ENCODE results near the gene EPS8L2.
"Not testable (repeated sequence)": the region's sequence is repeated elsewhere in the genome, so short reads cannot be mapped to it uniquely, and the experiment has no call there.

Gene EPS8L2

DNA sequence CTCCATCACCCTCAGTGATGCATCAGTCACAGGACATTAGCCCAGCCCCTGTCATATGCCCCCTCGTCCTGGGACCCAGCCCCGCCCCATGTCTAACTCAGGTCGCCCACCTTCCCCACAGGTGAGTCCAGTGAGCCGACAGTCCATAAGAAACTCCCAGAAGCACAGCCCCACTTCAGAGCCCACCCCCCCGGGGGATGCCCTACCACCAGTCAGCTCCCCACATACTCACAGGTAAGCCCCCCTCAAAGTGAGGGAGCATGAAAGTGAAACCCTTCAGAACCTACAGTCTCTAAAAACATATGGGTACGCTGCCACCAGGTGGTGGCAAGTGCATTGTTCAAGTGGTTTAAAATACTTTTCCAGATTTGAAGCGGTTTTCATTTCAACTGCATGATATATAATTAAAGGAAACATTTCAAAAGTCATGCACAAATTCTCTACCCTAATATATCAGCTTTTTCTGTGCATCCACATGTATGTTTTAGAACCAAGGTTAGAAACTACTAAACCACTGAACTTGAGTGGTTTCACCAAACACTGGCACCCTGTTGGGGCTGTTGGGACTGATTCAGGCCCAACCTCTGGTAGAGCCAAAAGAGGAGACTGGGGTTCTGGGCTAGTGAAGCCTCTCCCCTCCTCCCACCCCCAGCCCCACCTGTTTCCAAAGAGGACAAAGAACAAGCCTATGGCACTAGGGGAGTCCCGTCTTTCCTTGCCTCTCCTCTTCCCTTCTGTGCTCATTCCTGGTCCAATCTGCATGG, 17.3 kb downstream of the EPS8L2 start:
- in situ Hi-C loops (cut with HindIII; ENCODE audit: low sequenced_read_pairs) = no loop called here

DNA sequence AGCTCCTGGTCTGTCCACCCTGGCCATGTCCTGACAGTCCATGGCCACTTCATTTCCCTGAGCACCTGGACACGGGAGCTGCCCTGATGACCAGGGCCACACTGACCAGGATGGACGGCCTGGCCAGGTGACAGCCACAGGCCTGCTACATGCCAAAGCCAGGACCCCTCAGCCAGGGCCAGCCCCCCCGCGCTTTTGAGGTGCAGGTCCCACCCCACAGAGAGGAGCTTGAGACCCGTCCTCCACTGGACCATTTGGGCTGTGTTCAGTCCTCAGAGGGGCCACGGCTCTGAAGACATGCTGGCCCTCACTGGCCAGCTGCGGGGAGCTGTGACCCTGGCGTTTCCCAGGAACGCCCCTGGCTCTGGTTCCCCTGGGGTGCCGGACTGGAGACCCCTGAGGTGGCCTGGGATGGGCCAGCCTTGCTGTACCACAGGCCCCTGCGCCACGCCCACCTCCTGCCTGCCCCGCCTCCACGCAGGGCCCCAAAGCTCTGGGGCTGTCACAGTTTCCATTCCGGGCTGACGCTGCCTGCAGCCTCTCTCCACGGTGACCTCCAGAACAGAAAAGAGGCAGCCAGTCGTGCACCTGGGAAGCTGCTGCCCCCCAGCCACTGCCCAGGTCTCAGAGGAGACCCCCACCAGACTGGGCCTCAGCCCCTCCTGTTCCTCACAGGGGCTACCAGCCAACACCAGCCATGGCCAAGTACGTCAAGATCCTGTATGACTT, 18.2 kb downstream of the EPS8L2 start:
- in situ Hi-C loops (cut with HindIII; ENCODE audit: low sequenced_read_pairs) = no loop called here

DNA sequence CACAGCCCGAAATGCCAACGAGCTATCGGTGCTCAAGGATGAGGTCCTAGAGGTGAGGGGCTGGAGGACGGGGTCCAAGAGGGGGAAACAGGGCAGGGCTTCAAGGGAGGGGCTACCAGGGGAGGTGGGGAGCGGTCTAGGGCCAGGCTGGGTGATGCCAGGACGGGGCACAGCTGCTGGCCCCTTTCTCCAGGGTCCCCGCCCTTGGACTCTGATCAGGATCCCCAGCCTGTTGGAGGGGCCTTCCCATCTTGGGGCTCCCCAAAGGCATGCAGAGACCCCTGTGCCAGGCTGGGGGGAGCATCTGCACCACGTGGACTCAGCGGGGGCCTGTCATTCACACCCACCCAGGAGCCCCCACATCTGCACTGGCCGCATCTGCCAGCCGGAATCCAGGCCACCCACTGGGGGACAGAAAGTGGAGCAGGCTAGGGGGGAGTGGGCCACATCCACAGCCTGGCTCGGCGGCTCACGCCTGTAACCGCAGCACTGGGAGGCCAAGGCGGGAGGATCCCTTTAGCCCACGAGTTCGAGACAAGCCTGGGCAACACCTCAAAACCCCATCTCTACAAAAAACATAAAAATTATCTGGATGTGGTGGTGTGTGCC, 18.9 kb downstream of the EPS8L2 start:
- in situ Hi-C loops (cut with HindIII; ENCODE audit: low sequenced_read_pairs) = no loop called here

DNA sequence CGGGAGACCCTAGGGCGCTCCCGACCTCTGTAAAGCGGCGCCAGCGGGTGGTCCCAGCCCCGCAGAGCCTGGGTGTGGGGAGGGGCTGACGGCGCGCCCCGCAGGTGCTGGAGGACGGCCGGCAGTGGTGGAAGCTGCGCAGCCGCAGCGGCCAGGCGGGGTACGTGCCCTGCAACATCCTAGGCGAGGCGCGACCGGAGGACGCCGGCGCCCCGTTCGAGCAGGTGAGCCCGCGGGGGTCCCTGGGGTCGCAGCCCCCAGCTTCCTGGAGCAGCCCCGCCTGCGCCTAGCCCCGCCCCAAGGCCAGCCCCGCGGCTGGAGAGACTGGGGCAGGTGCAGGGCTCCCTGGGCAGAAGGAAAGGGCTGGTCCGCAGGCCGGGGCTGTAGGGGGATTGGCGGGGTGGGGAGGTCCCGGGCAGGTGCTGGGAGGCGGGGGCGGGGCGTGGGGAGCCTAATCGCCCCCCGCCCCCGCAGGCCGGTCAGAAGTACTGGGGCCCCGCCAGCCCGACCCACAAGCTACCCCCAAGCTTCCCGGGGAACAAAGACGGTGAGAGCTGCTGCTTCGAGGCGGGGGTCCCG, 19.7 kb downstream of the EPS8L2 start:
- in situ Hi-C loops (cut with HindIII; ENCODE audit: low sequenced_read_pairs) = no loop called here

DNA sequence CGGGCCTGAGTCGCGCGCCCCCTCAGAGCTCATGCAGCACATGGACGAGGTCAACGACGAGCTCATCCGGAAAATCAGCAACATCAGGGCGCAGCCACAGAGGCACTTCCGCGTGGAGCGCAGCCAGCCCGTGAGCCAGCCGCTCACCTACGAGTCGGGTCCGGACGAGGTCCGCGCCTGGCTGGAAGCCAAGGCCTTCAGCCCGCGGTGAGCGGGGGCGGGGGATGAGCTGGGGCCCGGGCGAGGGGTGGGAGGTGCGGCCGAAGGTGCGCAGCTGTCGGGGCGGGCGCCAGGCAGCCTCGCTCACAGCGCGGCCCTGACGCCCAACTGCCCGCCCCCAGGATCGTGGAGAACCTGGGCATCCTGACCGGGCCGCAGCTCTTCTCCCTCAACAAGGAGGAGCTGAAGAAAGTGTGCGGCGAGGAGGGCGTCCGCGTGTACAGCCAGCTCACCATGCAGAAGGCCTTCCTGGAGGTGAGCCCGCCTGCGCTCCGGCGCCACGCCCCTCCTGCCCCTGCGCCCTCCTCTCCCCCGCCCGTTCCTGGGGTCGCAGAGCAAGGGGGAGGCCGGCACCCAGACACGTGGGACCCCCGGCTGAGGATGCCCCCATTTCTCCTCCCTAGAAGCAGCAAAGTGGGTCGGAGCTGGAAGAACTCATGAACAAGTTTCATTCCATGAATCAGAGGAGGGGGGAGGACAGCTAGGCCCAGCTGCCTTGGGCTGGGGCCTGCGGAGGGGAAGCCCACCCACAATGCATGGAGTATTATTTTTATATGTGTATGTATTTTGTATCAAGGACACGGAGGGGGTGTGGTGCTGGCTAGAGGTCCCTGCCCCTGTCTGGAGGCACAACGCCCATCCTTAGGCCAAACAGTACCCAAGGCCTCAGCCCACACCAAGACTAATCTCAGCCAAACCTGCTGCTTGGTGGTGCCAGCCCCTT, 20.5 kb downstream of the EPS8L2 start:
- in situ Hi-C loops (cut with HindIII; ENCODE audit: low sequenced_read_pairs) = no loop called here

DNA sequence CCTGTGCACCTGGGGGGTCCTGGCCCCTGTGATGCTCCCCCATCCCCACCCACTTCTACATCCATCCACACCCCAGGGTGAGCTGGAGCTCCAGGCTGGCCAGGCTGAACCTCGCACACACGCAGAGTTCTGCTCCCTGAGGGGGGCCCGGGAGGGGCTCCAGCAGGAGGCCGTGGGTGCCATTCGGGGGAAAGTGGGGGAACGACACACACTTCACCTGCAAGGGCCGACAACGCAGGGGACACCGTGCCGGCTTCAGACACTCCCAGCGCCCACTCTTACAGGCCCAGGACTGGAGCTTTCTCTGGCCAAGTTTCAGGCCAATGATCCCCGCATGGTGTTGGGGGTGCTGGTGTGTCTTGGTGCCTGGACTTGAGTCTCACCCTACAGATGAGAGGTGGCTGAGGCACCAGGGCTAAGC, 21.3 kb downstream of the EPS8L2 start:
- in situ Hi-C loops (cut with HindIII; ENCODE audit: low sequenced_read_pairs) = no loop called here

DNA sequence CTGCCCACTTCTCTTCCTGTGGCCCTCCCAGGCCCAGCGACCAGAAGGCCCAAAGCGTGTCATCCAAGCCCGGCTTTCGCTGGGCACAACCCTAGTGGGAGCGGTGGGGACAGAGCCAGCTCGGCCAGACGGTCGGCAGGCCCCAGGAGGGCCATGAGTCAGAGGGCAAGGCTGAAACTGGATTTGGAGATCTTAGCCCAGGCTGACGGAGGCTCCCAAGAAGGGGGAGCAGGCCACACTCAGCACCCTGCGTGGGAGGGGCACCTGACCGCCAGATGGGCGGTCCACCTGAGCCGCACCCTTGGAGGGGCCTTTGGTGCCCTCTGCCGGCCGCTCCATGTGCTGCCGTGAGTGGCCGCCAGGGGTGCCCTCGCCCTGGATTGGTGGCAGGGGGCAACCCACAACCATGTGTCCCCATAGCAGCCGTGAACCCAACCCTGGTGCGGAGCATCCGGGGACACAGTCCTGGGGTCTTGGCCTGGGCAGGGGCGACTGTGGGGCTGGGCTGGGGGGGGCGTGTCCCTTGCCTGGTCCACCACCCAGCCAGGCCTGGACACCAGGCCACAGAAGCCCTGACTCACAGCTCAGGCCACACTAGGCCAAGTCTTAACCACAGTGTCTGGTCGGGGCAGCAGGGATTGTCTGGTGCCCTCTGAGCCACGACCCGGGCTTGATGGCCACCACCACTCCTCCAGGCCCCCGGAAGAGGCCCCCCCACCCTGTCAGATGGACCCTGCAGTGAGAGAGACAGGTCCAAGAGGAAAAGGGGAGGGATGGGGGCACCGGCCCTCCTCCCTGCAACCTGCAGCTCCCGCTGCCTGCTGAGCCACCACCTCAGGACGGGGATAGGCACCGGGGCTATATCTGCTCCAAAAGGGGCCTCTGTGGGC, 22.1 kb downstream of the EPS8L2 start:
- in situ Hi-C loops (cut with HindIII; ENCODE audit: low sequenced_read_pairs) = no loop called here

DNA sequence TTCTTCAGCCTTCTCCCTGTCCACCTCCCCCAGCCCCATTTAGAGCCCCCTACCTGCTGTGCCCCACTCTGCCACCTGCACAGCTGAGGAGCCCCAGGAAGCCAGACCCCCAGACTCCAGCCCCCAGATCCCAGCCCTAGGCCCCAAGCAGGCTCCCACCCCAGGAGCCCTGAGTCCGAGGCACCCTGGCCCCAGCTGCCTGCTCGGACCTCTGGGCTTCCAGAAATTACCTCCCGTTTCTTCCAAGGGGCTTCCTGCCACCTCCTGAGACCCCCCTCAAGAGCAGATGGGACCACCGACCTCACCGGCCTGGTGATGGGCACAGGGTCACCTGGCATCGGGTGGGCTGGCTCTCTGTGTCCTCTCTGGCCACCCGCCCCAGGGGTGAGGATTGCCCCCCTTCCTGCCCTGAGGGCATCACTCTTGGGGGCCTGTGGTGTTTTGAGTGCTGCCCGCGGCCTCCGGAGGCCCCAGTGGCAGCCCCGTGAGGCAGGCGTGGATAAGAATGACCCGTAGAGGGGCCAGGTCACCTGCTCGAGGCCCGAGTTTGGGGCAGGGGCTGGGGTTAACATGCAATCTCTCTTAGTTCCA, 23.0 kb downstream of the EPS8L2 start:
- in situ Hi-C loops (cut with HindIII; ENCODE audit: low sequenced_read_pairs) = no loop called here

DNA sequence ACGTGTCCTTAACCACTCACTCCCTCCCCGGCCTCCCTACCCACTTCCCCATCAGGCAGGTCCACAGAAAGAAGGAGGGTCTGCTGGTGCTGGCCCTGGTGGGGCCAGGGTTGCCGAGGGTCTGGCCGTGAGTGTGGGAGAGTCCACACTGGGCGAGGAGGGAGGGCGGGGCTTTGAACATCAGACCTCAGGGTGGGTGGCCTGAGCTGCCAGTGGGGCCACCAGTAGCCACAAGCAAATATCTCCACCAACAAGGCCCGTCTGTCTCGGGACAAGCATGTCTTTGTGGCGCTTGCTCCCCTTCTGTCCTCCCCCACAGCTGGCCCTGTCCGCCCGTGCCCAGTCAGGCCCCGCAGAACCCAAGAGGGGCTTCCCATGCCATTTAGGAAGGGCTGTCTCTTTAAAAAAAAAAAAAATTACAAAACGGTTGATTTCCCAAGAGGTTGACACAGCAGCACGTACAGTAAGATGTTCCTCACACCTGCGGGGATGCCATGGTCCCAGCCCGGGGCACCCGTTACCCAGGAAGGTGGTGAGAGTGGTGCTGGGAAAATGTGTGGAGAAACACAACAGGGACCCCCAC, 23.6 kb downstream of the EPS8L2 start:
- in situ Hi-C loops (cut with HindIII; ENCODE audit: low sequenced_read_pairs) = no loop called here

DNA sequence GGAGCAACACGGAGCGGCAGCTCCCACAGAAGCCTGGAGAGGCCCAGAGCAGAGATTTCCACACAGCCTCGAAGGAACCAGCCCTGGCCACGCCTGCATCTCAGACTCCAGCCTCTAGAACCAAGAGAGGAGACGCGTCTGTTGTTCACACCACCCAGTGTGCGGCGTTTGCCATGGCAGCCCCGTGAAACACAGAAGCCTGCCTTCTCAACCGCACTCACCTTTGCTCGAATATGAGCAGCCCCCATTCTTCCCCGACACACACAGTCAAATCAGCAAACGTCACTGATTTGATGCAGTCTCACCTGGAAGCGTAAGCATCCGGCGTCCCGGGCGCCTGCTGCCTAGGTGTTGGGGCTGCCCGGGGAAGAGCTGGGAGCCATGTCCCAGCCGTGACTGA, 27.0 kb downstream of the EPS8L2 start:
- in situ Hi-C loops (cut with HindIII; ENCODE audit: low sequenced_read_pairs) = no loop called here

DNA sequence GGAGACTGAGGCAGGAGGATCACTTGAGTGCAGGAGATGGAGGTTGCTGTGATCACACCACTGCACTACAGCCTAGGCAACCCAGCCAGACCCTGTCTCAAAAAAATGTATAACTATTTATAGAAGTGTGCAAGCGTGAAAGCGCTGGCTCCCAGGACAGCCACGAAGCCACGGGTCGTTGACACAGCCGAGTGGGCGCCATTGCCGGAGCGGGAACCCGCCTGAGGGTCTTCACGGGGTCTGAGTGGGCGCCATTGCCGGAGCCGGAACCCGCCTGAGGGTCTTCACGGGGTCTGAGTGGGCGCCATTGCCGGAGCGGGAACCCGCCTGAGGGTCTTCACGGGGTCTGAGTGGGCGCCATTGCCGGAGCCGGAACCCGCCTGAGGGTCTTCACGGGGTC, 28.5 kb downstream of the EPS8L2 start:
- in situ Hi-C loops (cut with HindIII; ENCODE audit: low sequenced_read_pairs) = not testable (repeated sequence)

DNA sequence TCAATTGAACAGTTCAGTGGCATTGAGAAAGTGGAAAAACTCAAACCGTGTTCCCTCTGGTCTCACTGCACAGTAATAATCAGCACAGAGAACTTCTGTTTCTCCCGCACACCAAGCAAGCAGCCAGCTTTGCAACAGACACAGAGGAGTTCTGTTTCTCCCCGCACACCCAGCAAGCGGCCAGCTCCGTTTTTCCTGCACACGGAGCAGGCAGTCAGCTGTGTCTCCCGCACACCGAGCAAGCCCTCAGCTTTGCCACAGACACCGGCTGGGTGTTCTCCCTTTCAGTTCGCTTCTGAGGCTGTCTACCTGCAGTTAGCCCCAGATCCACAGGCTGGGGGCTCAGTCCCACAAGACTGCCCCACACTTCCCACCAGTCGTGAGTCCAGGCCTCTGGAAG, 31.3 kb downstream of the EPS8L2 start:
- in situ Hi-C loops (cut with HindIII; ENCODE audit: low sequenced_read_pairs) = no loop called here

DNA sequence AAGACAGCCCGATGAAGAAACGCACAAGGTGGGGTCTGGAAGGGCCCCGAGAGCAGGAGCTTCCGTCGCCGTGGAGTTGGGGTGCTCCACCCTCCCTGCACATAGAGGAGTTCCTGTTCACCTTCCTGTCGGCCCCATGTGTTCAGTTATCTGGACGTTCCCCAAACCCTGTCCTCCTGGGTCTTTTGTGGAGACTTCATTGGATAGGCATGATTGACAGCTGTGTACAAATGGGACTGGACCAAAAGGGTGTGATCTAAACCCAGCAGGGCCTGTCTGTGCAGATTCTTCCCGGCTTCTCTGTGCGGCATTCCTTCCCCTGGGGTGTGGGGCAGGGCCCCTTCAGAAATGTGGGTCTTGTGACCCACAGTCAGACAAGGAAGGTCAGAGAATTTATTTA, 31.9 kb downstream of the EPS8L2 start:
- in situ Hi-C loops (cut with HindIII; ENCODE audit: low sequenced_read_pairs) = not testable (repeated sequence)

DNA sequence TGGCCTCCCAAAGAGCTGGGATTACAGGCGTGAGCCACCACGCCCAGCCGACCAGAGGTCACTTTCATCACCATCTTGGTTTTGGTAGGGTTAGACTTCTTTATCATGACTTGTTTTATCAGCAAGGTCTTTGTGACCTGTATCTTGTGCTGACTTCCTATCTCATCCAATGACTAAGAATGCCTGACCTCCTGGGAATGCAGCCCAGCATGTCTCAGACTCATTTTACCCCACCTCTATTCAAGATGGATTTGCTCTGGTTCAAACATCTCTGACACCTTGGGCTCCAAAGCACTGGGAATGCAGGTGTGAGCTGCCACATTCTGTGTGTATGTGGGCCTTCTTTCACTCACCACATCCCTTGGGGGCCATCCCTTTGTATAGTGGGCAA, 36.1 kb downstream of the EPS8L2 start:
- in situ Hi-C loops (cut with HindIII; ENCODE audit: low sequenced_read_pairs) = no loop called here

DNA sequence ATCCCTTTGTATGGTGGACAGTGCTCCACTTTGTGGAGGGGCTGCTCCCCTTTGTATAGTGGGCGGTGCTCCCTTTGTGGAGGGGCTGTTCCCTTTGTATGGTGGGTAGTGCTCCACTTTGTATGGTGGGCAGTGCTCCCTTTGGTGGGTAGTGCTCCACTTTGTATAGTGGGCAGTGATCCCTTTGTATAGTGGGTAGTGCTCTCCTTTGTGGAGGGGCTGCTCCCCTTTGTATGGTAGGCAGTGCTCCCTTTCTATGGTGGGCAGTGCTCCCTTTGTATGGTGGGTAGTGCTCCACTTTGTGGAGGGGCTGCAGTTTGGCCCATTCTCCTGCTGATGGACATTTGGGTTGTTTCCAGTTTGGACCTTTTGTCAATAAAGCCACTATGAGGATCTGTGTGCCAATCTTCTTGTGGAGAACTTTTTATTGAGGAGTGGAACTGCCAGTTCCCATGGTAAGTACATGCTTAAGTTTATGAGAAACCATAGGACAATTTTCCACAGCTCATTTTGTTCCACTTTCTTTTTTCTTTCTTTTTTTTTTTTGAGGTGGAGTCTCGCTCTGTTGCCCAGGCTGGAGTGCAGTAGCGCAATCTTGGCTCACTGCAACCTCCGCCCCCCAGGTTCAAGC, 36.7 kb downstream of the EPS8L2 start:
- in situ Hi-C loops (cut with HindIII; ENCODE audit: low sequenced_read_pairs) = no loop called here

DNA sequence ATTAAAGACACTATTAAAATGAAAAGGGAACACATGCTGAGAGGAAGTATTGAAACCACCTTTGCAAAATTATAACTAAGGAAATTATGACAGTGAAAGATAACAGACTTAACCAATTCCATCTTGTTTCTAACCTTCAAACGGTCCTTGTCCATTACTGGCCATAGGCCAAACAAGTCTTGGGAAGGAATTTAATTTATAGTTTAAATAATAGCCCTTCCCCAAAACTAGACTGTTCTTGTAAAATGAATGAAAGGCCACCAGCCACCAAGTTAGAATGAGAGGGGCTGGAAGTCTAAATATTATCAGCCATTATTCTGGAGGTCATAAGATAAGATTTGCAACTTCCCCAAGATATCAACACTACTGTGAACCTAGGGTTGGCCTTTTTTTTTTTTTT, 39.4 kb downstream of the EPS8L2 start:
- in situ Hi-C loops (cut with HindIII; ENCODE audit: low sequenced_read_pairs) = no loop called here

DNA sequence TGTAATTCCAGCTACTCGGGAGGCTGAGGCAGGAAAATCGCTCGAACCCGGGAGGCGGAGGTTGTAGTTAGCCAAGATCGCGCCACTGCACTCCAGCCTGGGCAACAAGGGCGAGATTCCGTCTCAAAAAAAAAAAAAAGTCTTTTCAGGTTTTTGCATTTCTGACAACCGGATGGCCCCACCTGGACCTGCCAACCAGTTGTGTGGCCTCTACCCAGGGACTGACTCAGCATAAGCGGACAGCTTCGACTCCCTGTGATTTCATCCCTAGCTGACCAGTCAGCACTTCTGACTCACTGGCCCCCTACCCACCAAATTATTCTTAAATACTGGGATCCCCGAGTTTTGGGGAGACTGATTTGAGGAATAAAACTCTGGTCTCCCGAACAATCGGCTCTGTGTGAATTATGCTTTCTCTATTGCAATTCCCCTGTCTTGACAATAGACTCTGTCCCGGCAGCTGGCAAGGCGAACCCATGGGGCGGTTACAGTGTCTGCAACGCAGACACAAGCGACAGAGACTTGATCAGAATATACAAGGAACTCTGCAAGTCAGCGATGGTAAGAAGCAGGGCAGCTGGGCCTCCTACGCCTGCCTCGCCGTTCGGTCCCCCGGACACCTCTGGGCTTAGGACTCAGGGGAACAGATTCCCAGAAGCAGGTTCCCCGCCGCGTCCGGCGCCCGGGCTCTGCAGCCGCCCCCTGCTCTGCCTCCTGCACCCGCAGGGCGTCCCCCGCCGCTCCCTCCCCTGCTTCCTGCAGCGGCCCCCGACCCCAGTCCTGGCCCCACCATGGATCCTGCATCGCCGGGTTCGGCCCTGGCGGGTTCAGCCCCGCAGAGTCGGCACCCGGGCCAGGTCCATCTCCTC, 40.5 kb downstream of the EPS8L2 start:
- in situ Hi-C loops (cut with HindIII; ENCODE audit: low sequenced_read_pairs) = no loop called here

Measured in endothelial cell of hepatic sinusoid (primary cell).